Esophagus squamous epithelium (tissue), 5 donors: ENCODE measurements around the gene TRIM13. TPM values are rescaled to one million over a fixed set of nuclear protein-coding genes. Genes with fewer than 3 reads are reported as not detected.
"Not testable (repeated sequence)": the region's sequence is repeated elsewhere in the genome, so short reads cannot be mapped to it uniquely, and the experiment has no call there.

ENCODE experiments used
- DNase-seq: peaks from one replicate; lab custom pipeline; 2025; lab: John Stamatoyannopoulos, UW
- H3K27ac ChIP-seq, 4 donors: fragments of 200-600 bp; sonication (generic); one replicate each; pipeline ENCODE4 v1.5.1; 2016 to 2019; ENCODE audit warnings: mild to moderate bottlenecking in 1 of 4
- H3K27me3 ChIP-seq, 4 donors: fragments of 200-600 bp; sonication (generic); 1 replicate in 3 of 4; 2 replicates in 1 of 4; pipeline versions ENCODE4 v1.5.1 to v1.6.0; 2017 to 2021; ENCODE audit warnings: antibody characterized with exemption in 1 of 4
- H3K36me3 ChIP-seq, 3 donors: fragments of 200-600 bp; sonication (generic); one replicate each; pipeline ENCODE4 v1.5.1; 2016 to 2019
- H3K4me1 ChIP-seq, 3 donors: fragments of 200-600 bp; sonication (generic); one replicate each; pipeline ENCODE4 v1.5.1; 2017 to 2019
- H3K4me3 ChIP-seq, 4 donors: fragments of 200-600 bp; sonication (generic); 1 replicate in 3 of 4; 2 replicates in 1 of 4; pipeline ENCODE4 v1.5.1; 2016 to 2019; ENCODE audit warnings: mild to moderate bottlenecking in 2 of 4, moderate library complexity in 1 of 4
- H3K9me3 ChIP-seq, 3 donors: fragments of 200-600 bp; sonication (generic); one replicate each; pipeline ENCODE4 v1.5.1; 2016 to 2019
- CTCF ChIP-seq, 6 experiments: fragments of 450-650 bp in 4 of 6; fragments of 200-600 bp in 2 of 6; sonication (generic) in 2 of 6; IDR thresholded peaks; one replicate each; pipeline ENCODE4 v1.5.1; 2016 to 2019; ENCODE audit warnings: antibody characterized with exemption in 6 of 6, mild to moderate bottlenecking in 4 of 6, moderate library complexity in 4 of 6
- POLR2A ChIP-seq, 4 donors: fragments of 450-650 bp; IDR thresholded peaks; one replicate each; pipeline ENCODE4 v1.6.1; 2017; ENCODE audit warnings: antibody characterized with exemption in 4 of 4, mild to moderate bottlenecking in 4 of 4, moderate library complexity in 3 of 4
- WGBS, 2 donors: methylation state at CpG; one replicate each; pipeline ENCODE4 v1.1.5; 2018; 5-methylcytosine and 5-hydroxymethylcytosine counted together
- intact Hi-C: fragments of 100-400 bp; cut with DNase I; formaldehyde crosslinking; loops from one replicate; pipeline ENCODE4 v1.15.0; 2022
- total RNA-seq, 4 donors: library from RNA; depleted of rRNA; stranded (reverse); fragments of >200 nt; gene quantifications; one replicate each; pipeline ENCODE4 v1.1.0, GENCODE V29; 2016
- donor health status: DM: yes; HTN: yes; CAD: no.

Gene TRIM13
- total RNA-seq, result 10 to 100 TPM; 22.8 to 28.8 (median 26.5) TPM

- intact Hi-C loops, result loop anchor here (2.0 kb wide), 1 partner anchor 86 kb away; no protein-coding TSS in a partner anchor
- no peaks in the 10 kb centered on the region for H3K27me3 ChIP-seq
- H3K27ac ChIP-seq, result peak within 1 kb of the TSS; percentile 99 to 100 (median 99)
- H3K9me3 ChIP-seq, result no peaks in the 10 kb centered on the region
- 0 to 2% methylated on average over 12 to 23 of the region's 56 CpGs for WGBS, 2 donors
- H3K4me1 ChIP-seq, result peaks cover 11 to 58% (median 24%) of the 10 kb centered on the region in 3 donors
- peak in 2 of 4 donors; percentile 46 to 54 for TF ChIP-seq POLR2A (IDR thresholded peaks at IDR 0.05)
- TF ChIP-seq CTCF (IDR thresholded peaks at IDR 0.05), result peak; percentile 65 to 77 (median 69)
- DNase-seq, result peak; percentile 78
- peaks cover 0 to 38% (median 0%) of the 10 kb centered on the region in 3 donors for H3K36me3 ChIP-seq
- H3K4me3 ChIP-seq, result peak within 1 kb of the TSS; percentile 88 to 98 (median 94)
These were observed at the start of gene TRIM13 for GRCh38 chr13:49996951-49997895. Gene TRIM13 (plus strand): TSS chr13:49997042. CDS start chr13:50011941, 14,899 bp downstream.

GRCh38 chr13:49948777-49949270, 48.0 kb upstream of the TRIM13 start:
- 90 to 91% methylated on average over 6 of the region's 6 CpGs for WGBS, 2 donors
- intact Hi-C loops, DNase-seq: not testable (repeated sequence)

GRCh38 chr13:49951754-49952535, 44.9 kb upstream of the TRIM13 start:
- H3K27me3 ChIP-seq, result no peaks in the 10 kb centered on the region
- H3K9me3 ChIP-seq, result no peaks in the 10 kb centered on the region
- 81 to 92% methylated on average over 7 of the region's 7 CpGs for WGBS, 2 donors
- no peaks in the 10 kb centered on the region for H3K36me3 ChIP-seq
- H3K4me1 ChIP-seq, result peaks cover 0 to 16% (median 0%) of the 10 kb centered on the region in 3 donors
- no peak for DNase-seq
- H3K27ac ChIP-seq, result no peak overlapping the region
- H3K4me3 ChIP-seq, result no peak overlapping the region
- intact Hi-C loops, result no loop called here
- TF ChIP-seq CTCF (IDR thresholded peaks at IDR 0.05) (no peak), POLR2A (IDR thresholded peaks at IDR 0.05) (no peak)

More at GRCh38 chr13:49948777-49949270, 48.0 kb upstream of the TRIM13 start:
- not testable (repeated sequence) for H3K27ac ChIP-seq, H3K4me3 ChIP-seq, H3K36me3 ChIP-seq, H3K4me1 ChIP-seq, H3K27me3 ChIP-seq, H3K9me3 ChIP-seq

- H3K4me3 ChIP-seq, result no peak overlapping the region
- H3K4me1 ChIP-seq, result peaks cover 0 to 16% (median 0%) of the 10 kb centered on the region in 3 donors
- no peak for DNase-seq
- WGBS, 2 donors, result 80 to 88% methylated on average over 1 of the region's 1 CpG
- H3K27ac ChIP-seq, result peak overlapping the region in 1 of 4 donors; percentile 21
- H3K27me3 ChIP-seq, result no peaks in the 10 kb centered on the region
- no peaks in the 10 kb centered on the region for H3K36me3 ChIP-seq
- TF ChIP-seq POLR2A (IDR thresholded peaks at IDR 0.05), result no peak
- no peak for TF ChIP-seq CTCF (IDR thresholded peaks at IDR 0.05)
- no peaks in the 10 kb centered on the region for H3K9me3 ChIP-seq
- intact Hi-C loops, result no loop called here
These were observed 43.3 kb upstream of the TRIM13 start for GRCh38 chr13:49953560-49953959.

- Histone ChIP-seq H3K36me3 (no peaks in the 10 kb centered on the region), H3K9me3 (no peaks in the 10 kb centered on the region), H3K27me3 (no peaks in the 10 kb centered on the region), H3K27ac (peak overlapping the region in 1 of 4 donors; percentile 9), H3K4me1 (peaks cover 0 to 16% (median 0%) of the 10 kb centered on the region in 3 donors), H3K4me3 (no peak overlapping the region)
- intact Hi-C loops, result no loop called here
- DNase-seq, result no peak
- 83 to 86% methylated on average over 1 to 2 of the region's 2 CpGs for WGBS, 2 donors
- TF ChIP-seq CTCF (IDR thresholded peaks at IDR 0.05) (no peak), POLR2A (IDR thresholded peaks at IDR 0.05) (no peak)
These were observed 42.0 kb upstream of the TRIM13 start for GRCh38 chr13:49954674-49955455.
